Suprapubic skin (tissue), 3 donors: Measurements from ENCODE around the gene CCBE1.

ENCODE experiments used
- POLR2A ChIP-seq, 2 donors: fragments of 450-650 bp; IDR thresholded peaks; one replicate each; pipeline ENCODE4 v1.6.1; 2017; ENCODE audit warnings: antibody characterized with exemption in 2 of 2, mild to moderate bottlenecking in 2 of 2, moderate library complexity in 2 of 2
- TF ChIP-seq, protein P1 (sequence below), 2 donors: fragments of 200-600 bp in 1 of 2; fragments of 450-650 bp in 1 of 2; sonication (generic) in 1 of 2; IDR thresholded peaks; one replicate each; pipeline ENCODE4 v1.5.1; 2016 to 2019; ENCODE audit warnings: antibody characterized with exemption in 2 of 2, mild to moderate bottlenecking in 1 of 2, moderate library complexity in 1 of 2

DNA sequence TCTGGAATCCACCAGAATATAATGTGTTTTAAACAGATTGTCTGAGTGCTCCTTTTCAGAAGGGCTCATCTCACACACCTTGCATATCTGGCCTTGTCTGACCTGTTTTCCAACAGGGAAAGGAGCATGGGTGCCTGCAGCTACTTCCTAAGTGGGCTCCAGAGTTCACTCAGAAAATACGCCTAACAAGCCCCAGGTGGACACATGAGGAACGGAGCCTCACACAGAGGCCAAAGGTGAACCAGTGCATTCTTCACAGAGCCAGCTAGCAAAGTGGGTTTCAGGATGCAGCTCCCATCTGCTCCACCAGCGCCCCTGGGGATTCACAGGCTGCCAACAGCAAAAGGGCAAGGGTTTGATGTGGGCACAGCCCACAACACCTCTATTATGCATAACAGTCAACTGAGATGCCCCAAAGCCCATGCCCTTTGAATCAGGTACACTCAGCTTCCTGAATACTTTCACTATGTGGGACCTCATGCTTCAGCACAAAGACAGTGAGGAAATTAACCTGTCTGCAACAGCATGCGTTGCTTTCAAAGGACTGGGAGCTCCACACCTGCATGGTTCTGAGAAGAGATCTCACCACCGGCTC, 86.6 kb downstream of the CCBE1 start:
- TF ChIP-seq, protein P1, sequence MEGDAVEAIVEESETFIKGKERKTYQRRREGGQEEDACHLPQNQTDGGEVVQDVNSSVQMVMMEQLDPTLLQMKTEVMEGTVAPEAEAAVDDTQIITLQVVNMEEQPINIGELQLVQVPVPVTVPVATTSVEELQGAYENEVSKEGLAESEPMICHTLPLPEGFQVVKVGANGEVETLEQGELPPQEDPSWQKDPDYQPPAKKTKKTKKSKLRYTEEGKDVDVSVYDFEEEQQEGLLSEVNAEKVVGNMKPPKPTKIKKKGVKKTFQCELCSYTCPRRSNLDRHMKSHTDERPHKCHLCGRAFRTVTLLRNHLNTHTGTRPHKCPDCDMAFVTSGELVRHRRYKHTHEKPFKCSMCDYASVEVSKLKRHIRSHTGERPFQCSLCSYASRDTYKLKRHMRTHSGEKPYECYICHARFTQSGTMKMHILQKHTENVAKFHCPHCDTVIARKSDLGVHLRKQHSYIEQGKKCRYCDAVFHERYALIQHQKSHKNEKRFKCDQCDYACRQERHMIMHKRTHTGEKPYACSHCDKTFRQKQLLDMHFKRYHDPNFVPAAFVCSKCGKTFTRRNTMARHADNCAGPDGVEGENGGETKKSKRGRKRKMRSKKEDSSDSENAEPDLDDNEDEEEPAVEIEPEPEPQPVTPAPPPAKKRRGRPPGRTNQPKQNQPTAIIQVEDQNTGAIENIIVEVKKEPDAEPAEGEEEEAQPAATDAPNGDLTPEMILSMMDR (IDR thresholded peaks at IDR 0.05), result no peak
- TF ChIP-seq POLR2A (IDR thresholded peaks at IDR 0.05), result no peak
